ENCODE measurements around the gene TMEM167A.

TMEM167A gene

GRCh38 chr5:83025690-83026478 lies 51.3 kb downstream of the TMEM167A start:
- no peak for DNase-seq (ENCODE audit: extremely low read depth, low read depth)
- TF ChIP-seq CTCF (IDR thresholded peaks at IDR 0.05; ENCODE audit: low read depth, low read length) = no peak

DNA sequence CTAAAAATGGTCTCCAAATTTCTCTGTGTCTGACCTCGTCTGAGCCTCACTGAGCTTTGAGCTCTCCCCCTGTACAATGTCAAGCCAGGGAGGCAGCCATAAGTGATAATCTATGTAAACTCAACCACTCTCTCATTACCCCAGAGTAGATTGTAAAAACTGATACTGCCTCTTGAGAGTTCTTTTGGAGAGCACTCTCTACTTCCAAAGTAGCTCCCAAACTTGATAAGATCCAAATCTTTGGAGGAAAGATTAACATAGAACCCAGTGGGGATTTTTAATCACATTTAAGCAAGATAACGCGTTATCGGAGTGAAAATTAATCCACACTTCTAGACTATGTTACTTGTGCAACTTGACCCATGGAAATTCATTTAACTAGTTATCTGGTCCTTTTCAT lies 54.9 kb downstream of the TMEM167A start:
- DNase-seq (ENCODE audit: extremely low read depth, low read depth) = no peak
- no peak for TF ChIP-seq CTCF (IDR thresholded peaks at IDR 0.05; ENCODE audit: low read depth, low read length)

DNA sequence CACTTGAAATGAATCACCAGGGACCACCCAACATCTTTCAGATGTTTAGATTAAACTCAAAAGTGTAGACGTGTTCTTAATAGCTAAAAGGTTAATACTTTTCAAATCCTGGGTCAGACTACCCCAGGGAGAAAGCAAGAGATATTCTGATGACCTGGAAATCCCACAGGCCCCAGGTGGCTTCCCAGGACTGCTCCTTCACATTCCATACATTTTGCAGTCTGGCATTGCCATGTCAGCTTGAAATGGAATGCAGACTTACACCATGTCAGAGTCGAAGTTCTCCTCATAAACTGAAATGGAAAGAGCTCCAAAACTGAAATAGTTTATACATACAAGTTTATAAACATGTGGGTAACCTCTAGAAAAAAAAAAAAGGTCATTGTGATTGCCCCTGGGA lies 61.5 kb downstream of the TMEM167A start:
- no peak for DNase-seq (ENCODE audit: extremely low read depth, low read depth)
- no peak for TF ChIP-seq CTCF (IDR thresholded peaks at IDR 0.05; ENCODE audit: low read depth, low read length)

DNA sequence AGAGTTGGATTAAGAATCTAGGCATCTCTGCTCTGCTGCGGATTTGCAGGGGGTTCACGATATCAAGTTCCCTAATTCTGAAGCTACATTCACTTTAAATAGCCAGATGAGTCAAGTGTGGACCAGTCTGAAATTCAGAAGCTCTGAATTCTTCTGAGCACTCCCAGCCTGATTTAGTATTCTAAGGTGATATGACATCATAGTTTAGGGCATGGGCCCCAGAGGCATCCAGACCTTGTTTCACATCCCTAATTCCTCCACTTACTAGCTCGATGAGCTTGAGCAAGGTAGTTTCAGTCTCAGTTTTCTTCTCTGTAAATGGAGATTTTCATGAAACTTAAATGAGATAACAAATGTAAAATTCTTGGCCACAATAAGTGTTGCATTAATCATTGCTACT lies 65.2 kb downstream of the TMEM167A start:
- TF ChIP-seq CTCF (IDR thresholded peaks at IDR 0.05; ENCODE audit: low read depth, low read length) = no peak
- DNase-seq (ENCODE audit: extremely low read depth, low read depth) = no peak

GRCh38 chr5:83009408-83009807 lies 67.8 kb downstream of the TMEM167A start:
- no peak for DNase-seq (ENCODE audit: extremely low read depth, low read depth)
- no peak for TF ChIP-seq CTCF (IDR thresholded peaks at IDR 0.05; ENCODE audit: low read depth, low read length)

DNA sequence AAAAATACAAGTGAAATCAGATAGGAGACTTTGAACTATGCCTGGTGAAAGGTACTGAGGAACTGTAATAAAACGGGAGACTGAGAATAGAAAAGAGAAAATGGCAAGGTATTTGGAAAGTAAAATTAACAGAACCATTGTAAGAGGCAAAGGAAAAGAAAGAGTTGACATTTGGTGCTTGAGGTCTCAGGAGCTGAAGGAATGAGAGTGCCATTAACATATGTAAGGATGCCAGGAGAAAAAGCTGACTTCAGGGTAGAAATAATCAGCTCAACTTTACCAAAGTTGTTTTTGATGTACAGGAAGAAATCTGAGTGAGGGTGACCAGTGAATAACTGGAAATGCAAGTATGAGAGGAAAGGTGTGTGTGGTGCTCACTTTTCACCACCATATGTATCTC lies 69.4 kb downstream of the TMEM167A start:
- TF ChIP-seq CTCF (IDR thresholded peaks at IDR 0.05; ENCODE audit: low read depth, low read length) = no peak
- DNase-seq (ENCODE audit: extremely low read depth, low read depth) = no peak

DNA sequence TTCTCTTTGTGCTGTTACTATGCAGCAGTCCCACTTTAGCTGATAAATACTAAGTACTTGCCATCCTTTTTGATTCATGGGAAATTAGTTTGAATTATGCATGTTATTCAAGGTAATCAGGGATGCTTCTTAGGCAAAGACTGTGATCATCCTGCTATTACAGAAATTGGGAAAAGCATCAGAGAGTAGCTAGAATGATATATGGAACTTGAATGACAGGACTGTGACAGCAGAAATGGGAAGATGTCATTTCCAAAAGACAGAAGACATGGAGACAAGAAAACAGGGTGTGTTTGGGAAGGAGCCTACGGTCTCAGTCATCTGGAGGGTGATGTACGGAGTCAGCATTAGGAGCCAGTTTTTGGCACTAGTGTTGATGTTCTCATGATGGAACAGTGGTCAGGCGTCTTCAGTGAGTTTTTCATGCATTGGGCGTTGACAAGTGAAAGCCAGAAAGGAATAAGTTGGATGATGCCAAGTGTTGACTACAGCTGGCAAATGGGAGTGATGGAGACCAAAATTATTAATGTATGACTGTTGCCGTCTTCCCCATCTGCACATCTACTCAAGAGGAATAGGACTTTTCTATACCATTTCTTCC lies 70.4 kb downstream of the TMEM167A start:
- TF ChIP-seq CTCF (IDR thresholded peaks at IDR 0.05; ENCODE audit: low read depth, low read length) = no peak
- DNase-seq (ENCODE audit: extremely low read depth, low read depth) = no peak
